SU-DHL-6 (cell line): ENCODE data around the gene C10orf95.

Experiments
- H2AFZ ChIP-seq: fragments of 200-600 bp; sonication (generic); 2 replicates; pipeline ENCODE4 v1.6.1; 2014; ENCODE audit warnings: low read depth, mild to moderate bottlenecking, moderate library complexity, mixed read lengths, antibody characterized with exemption, low read length; ENCODE audit not compliant: severe bottlenecking
- H3F3A ChIP-seq: fragments of 200-600 bp; shearing (Covaris generic); 2 replicates; pipeline ENCODE4 v1.6.0; 2016; ENCODE audit warnings: antibody characterized with exemption, mild to moderate bottlenecking; ENCODE audit not compliant: insufficient read depth
- H3K27ac ChIP-seq: fragments of 200-600 bp; sonication (generic); 2 replicates; pipeline ENCODE4 v1.5.1; 2016; ENCODE audit warnings: low read depth, mild to moderate bottlenecking, low read length, moderate library complexity, mixed read lengths
- H3K27me3 ChIP-seq: fragments of 200-600 bp; sonication (generic), shearing (Covaris generic); 2 replicates; pipeline ENCODE4 v1.6.0; 2014; ENCODE audit warnings: mild to moderate bottlenecking, low read length
- H3K36me3 ChIP-seq: fragments of 200-600 bp; sonication (generic); 2 replicates; pipeline ENCODE4 v1.6.1; 2014; ENCODE audit warnings: mild to moderate bottlenecking, low read length, mixed read lengths
- H3K4me2 ChIP-seq: fragments of 300-600, 200-600 bp; shearing (Covaris generic), sonication (generic); 2 replicates; pipeline ENCODE4 v1.6.0; 2014; ENCODE audit warnings: low read length, low read depth, mild to moderate bottlenecking; ENCODE audit not compliant: poor library complexity, severe bottlenecking
- H3K4me3 ChIP-seq: fragments of 200-600 bp; sonication (generic); 2 replicates; pipeline ENCODE4 v1.5.1; 2014; ENCODE audit warnings: antibody characterized with exemption, low read length, mild to moderate bottlenecking, mixed read lengths; ENCODE audit not compliant: insufficient read depth, poor library complexity, severe bottlenecking
- H3K79me2 ChIP-seq: fragments of 200-600 bp; sonication (generic); 2 replicates; pipeline ENCODE4 v1.6.1; 2014; ENCODE audit warnings: mild to moderate bottlenecking, low read length, moderate library complexity; ENCODE audit not compliant: insufficient read depth
- H3K9ac ChIP-seq: fragments of 200-600 bp; sonication (generic); 2 replicates; pipeline ENCODE4 v1.7.0; 2014; ENCODE audit warnings: mild to moderate bottlenecking, low read length
- H3K9me2 ChIP-seq: fragments of 200-600 bp; sonication (generic); replicated peaks from 2 replicates; pipeline ENCODE4 v1.6.1; 2014; ENCODE audit warnings: low read length; ENCODE audit not compliant: insufficient read depth
- H3K9me3 ChIP-seq: fragments of 200-600 bp; sonication (generic); 2 replicates; pipeline ENCODE4 v1.6.1; 2014; ENCODE audit warnings: low read length, mixed read lengths; ENCODE audit not compliant: insufficient read depth
- H4K20me1 ChIP-seq: fragments of 200-600 bp; sonication (generic); 2 replicates; pipeline ENCODE4 v1.6.1; 2014; ENCODE audit warnings: low read depth, mild to moderate bottlenecking, antibody characterized with exemption, low read length, moderate library complexity, mixed read lengths
- CTCF ChIP-seq: fragments of 200-600 bp; sonication (generic); IDR thresholded peaks from one replicate; pipeline ENCODE4 v1.5.1; 2017; ENCODE audit warnings: antibody characterized with exemption, mild to moderate bottlenecking, low read length, moderate library complexity; ENCODE audit not compliant: insufficient read depth, poor library complexity, severe bottlenecking
- EZH2phosphoT487 ChIP-seq: fragments of 200-600 bp; sonication (generic), shearing (Covaris generic); conservative IDR thresholded peaks from 2 replicates; pipeline ENCODE4 v1.6.1; 2018; ENCODE audit warnings: mild to moderate bottlenecking, antibody characterized with exemption, low read length, moderate library complexity, mixed read lengths

C10orf95 gene

GRCh38 chr10:102424145-102424544 is 27.2 kb downstream of the C10orf95 start:
- H4K20me1 ChIP-seq, result no peaks in the 10 kb centered on the region
- no peaks in the 10 kb centered on the region for H3K27me3 ChIP-seq
- H3K9ac ChIP-seq, result no peak overlapping the region
- no peaks in the 10 kb centered on the region for H3K36me3 ChIP-seq
- H3K4me2 ChIP-seq, result no peak overlapping the region
- H3K27ac ChIP-seq, result no peak overlapping the region
- H2AFZ ChIP-seq, result no peak overlapping the region
- no peak overlapping the region for H3K4me3 ChIP-seq
- H3K9me2 ChIP-seq, result no peaks in the 10 kb centered on the region
- no peaks in the 10 kb centered on the region for H3F3A ChIP-seq
- no peaks in the 10 kb centered on the region for H3K79me2 ChIP-seq
- H3K9me3 ChIP-seq, result no peaks in the 10 kb centered on the region
- TF ChIP-seq EZH2phosphoT487 (no peak), CTCF (no peak)

- H3K36me3 ChIP-seq, result no peaks in the 10 kb centered on the region
- H3K9me3 ChIP-seq, result no peaks in the 10 kb centered on the region
- H3K9ac ChIP-seq, result no peak overlapping the region
- H3K4me3 ChIP-seq, result no peak overlapping the region
- no peaks in the 10 kb centered on the region for H4K20me1 ChIP-seq
- H3K27ac ChIP-seq, result no peak overlapping the region
- no peaks in the 10 kb centered on the region for H3K9me2 ChIP-seq
- H2AFZ ChIP-seq, result no peak overlapping the region
- H3F3A ChIP-seq, result no peaks in the 10 kb centered on the region
- no peak overlapping the region for H3K4me2 ChIP-seq
- no peaks in the 10 kb centered on the region for H3K79me2 ChIP-seq
- no peaks in the 10 kb centered on the region for H3K27me3 ChIP-seq
- TF ChIP-seq EZH2phosphoT487, result no peak
- TF ChIP-seq CTCF, result no peak
Measured at GRCh38 chr10:102423372-102423968, 27.9 kb downstream of the C10orf95 start.

- Histone ChIP-seq H3K4me2 (peak overlapping the region; percentile 74), H2AFZ (no peak overlapping the region), H3K79me2 (no peaks in the 10 kb centered on the region), H3K9me2 (no peaks in the 10 kb centered on the region), H4K20me1 (no peaks in the 10 kb centered on the region), H3K9ac (peak overlapping the region; percentile 68), H3K27me3 (no peaks in the 10 kb centered on the region), H3K4me3 (peak overlapping the region; percentile 82), H3K9me3 (no peaks in the 10 kb centered on the region), H3K27ac (peak overlapping the region; percentile 79; the same call in 1 of the 2 replicates), H3F3A (no peaks in the 10 kb centered on the region), H3K36me3 (no peaks in the 10 kb centered on the region)
- TF ChIP-seq CTCF, result peak; percentile 37
- TF ChIP-seq EZH2phosphoT487, result no peak
Measured at GRCh38 chr10:102422545-102423129, 28.7 kb downstream of the C10orf95 start.
